Muscle of leg (tissue), 11 donors: ENCODE measurements around the gene SH3BP5. TPM values are rescaled to one million over a fixed set of nuclear protein-coding genes. Genes with fewer than 3 reads are reported as not detected.

Experiments used
- DNase-seq: peaks from one replicate; pipeline ENCODE4 v3.0.0; 2013
- H3K27ac ChIP-seq: one replicate; pipeline ENCODE4 v1.5.1; 2013; ENCODE audit warnings: mild to moderate bottlenecking, low read length, control low read depth
- H3K27me3 ChIP-seq: one replicate; pipeline ENCODE4 v1.6.1; 2013; ENCODE audit warnings: low read length; ENCODE audit not compliant: control insufficient read depth, insufficient read depth
- H3K36me3 ChIP-seq: one replicate; pipeline ENCODE4 v1.6.1; 2013; ENCODE audit warnings: low read length; ENCODE audit not compliant: control insufficient read depth, insufficient read depth
- H3K4me1 ChIP-seq: one replicate; pipeline ENCODE4 v1.6.1; 2013; ENCODE audit warnings: low read length; ENCODE audit not compliant: control insufficient read depth, insufficient read depth
- H3K4me3 ChIP-seq: one replicate; pipeline ENCODE4 v1.5.1; 2013; ENCODE audit warnings: low read length, control low read depth
- H3K9me3 ChIP-seq: replicated peaks from 2 replicates; pipeline ENCODE4 v1.6.1; 2013; ENCODE audit warnings: low read depth, low read length; ENCODE audit not compliant: control insufficient read depth
- WGBS: methylation state at CpG from one replicate; pipeline ENCODE4 v1.1.5; 2013; ENCODE audit warnings: missing lambda C conversion rate; ENCODE audit not compliant: insufficient coverage; 5-methylcytosine and 5-hydroxymethylcytosine counted together
- polyA plus RNA-seq, 8 donors: library from polyadenylated mRNA; unstranded; fragments of 120-200 nt; gene quantifications; one replicate each; pipeline versions ENCODE4 v1.2.1 to v1.2.3, GENCODE V29; 2013; ENCODE audit warnings: inconsistent platforms in 1 of 8, low replicate concordance in 1 of 8; ENCODE audit not compliant: insufficient read length in 8 of 8, insufficient read depth in 1 of 8
- total RNA-seq: library from RNA; stranded (reverse); fragments of 120-200 nt; gene quantifications from one replicate; pipeline ENCODE4 v1.2.4, GENCODE V29; 2013

SH3BP5 gene
- total and polyA plus RNA-seq, 9 donors, result 23.7 to 48.4 (median 31.8) TPM

DNA sequence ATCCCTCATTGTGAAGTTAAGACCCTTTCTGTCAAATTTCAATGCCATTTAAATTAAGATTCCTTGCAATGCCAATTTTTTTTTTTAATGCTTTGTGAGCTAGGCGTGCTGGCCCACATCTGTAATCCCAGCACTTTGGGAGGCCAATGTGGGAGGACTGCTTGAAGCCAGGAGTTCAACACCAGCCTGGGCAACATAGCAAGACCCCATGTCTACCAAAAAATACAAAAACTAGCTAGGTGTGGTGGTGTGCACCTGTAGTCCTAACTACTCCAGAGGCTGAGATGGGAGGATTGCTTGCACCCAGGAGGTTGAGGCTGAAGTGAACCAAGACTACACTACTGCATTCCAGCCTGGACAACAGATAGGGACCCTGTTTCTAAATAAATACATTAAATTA is 5.6 kb upstream of the SH3BP5 start:
- WGBS, result no CpG with 5 or more reads among the region's 1 CpG
- no peak for DNase-seq

GRCh38 chr3:15336057-15336456 is 3.7 kb upstream of the SH3BP5 start:
- no peaks in the 10 kb centered on the region for H3K9me3 ChIP-seq
- no peaks in the 10 kb centered on the region for H3K36me3 ChIP-seq
- DNase-seq, result no peak
- H3K27ac ChIP-seq, result no peak overlapping the region
- H3K4me1 ChIP-seq, result peaks cover 9% of the 10 kb centered on the region
- 75% methylated on average over 7 of the region's 7 CpGs for whole genome bisulfite sequencing
- no peak overlapping the region for H3K4me3 ChIP-seq
- H3K27me3 ChIP-seq, result peaks cover 10% of the 10 kb centered on the region

More for the DNA sequence above, 5.6 kb upstream of the SH3BP5 start:
- H3K9me3 ChIP-seq, result no peaks in the 10 kb centered on the region
- peaks cover 1% of the 10 kb centered on the region for H3K27me3 ChIP-seq
- no peaks in the 10 kb centered on the region for H3K36me3 ChIP-seq
- H3K27ac ChIP-seq, result no peak overlapping the region
- H3K4me3 ChIP-seq, result no peak overlapping the region
- peaks cover 3% of the 10 kb centered on the region for H3K4me1 ChIP-seq

DNA sequence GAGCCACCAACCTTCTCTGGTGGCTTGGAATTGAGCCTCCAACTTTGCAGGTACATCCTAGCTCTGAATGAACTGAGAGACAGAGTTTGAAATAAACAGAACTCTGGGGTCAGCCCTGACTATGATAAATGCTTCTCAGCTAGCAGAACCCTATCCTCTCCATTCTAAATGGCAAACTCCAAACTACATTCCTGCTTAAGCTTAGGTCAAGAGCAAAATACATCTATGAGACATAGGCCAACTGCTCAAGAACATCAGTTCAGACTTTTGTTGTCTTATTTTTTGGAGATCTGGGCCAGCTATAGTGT is 1.5 kb upstream of the SH3BP5 start:
- Histone ChIP-seq H3K36me3 (peaks cover 5% of the 10 kb centered on the region), H3K27me3 (peaks cover 10% of the 10 kb centered on the region), H3K9me3 (no peaks in the 10 kb centered on the region), H3K4me3 (no peak overlapping the region), H3K4me1 (peaks cover 22% of the 10 kb centered on the region), H3K27ac (no peak overlapping the region)
- no peak for DNase-seq

DNA sequence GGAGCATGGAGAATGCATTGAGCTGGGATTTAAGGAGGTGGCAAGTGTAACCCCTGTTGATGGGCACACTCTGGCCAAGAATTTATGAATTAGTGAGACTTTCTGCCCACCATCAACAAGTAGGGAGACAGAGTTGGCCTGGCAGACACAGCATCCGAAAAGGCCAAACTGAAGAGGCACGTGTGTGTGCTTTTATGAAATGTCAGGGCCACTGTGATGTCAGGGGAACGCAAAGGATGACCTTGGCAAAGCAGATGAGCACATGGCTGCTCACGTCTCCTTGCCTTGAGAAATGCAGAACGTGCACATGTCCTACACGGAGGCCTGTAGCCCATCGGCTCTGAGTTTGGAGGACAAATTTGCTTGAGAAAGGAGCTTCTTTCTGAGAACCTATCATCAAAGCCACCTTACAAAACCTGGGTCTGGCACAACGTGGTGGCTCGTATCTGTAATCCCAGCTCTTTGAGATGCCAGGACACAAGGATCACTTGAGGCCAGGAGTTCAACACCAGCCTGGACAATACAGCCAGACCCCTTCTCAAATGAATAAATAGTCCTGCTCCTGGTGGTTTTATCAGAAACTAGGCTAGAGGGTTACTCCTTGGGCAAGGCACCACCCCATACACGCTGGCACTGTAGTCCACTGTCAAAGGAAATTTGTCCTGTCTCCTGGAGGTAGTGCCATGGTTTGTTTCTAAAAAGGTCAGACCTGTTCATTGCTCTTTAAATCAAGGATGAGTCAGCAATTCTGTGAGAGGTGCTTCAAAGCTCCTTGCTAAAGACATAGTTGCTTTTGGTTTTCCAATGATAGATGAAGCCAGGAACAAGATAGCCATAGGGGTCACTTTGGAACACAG is 941 bp upstream of the SH3BP5 start:
- WGBS, result 83% methylated on average over 10 of the region's 10 CpGs
- H3K9me3 ChIP-seq, result no peaks in the 10 kb centered on the region
- peaks cover 10% of the 10 kb centered on the region for H3K27me3 ChIP-seq
- no peak overlapping the region for H3K27ac ChIP-seq
- H3K36me3 ChIP-seq, result peaks cover 5% of the 10 kb centered on the region
- DNase-seq, result no peak
- peaks cover 28% of the 10 kb centered on the region for H3K4me1 ChIP-seq
- peak overlapping the region; percentile 72 for H3K4me3 ChIP-seq

DNA sequence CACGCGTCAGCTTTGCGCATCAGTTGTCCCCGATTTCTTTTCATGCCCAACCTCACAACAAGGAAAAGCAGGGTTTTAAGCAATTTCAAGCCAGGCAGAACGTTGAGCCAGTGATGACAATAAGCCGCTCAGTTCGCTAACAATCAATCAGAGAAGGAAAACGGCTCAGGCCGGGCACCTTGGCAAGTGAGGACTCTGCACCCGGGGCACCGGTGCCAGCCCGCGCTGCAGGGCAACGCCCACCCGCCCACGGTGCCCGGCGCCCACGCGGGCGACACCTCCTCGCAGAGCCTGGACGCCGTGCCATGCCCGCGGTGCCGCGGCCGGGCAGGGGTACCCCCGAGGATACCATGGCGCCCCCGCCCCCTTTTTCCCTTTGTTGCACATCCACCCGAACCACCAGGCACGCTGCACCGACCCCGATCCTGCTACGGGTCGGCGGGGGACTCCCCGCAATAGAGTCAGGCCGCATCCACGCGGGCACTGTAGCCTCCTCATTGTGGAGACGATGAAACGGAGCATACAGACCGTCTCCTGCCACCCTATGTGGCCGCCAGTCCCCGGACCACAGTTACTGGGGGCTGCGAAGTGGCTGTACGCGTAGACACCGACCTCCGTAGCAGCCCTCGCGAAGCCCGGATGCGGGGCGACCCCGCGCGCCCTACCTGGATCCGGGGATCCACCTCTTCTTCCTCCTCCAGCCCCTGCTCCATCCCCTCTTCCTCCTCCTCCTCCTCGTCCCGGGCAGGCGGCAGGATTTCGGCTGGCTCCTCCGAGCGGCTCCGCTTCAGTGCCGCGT is 581 bp downstream of the SH3BP5 start:
- Histone ChIP-seq H3K27ac (peak overlapping the region; percentile 91), H3K4me3 (peak overlapping the region; percentile 72), H3K4me1 (peaks cover 39% of the 10 kb centered on the region), H3K36me3 (peaks cover 5% of the 10 kb centered on the region), H3K27me3 (peaks cover 10% of the 10 kb centered on the region), H3K9me3 (no peaks in the 10 kb centered on the region)
- under 1% methylated on average over 70 of the region's 71 CpGs for WGBS
- DNase-seq, result peak; percentile 71

- no peaks in the 10 kb centered on the region for H3K9me3 ChIP-seq
- H3K36me3 ChIP-seq, result peaks cover 5% of the 10 kb centered on the region
- peak overlapping the region; percentile 91 for H3K27ac ChIP-seq
- H3K27me3 ChIP-seq, result peaks cover 10% of the 10 kb centered on the region
- H3K4me1 ChIP-seq, result peaks cover 42% of the 10 kb centered on the region
- H3K4me3 ChIP-seq, result peak overlapping the region; percentile 72
- no peak for DNase-seq
- 8% methylated on average over 5 of the region's 6 CpGs for WGBS
These were observed 1.2 kb downstream of the SH3BP5 start for GRCh38 chr3:15331072-15331605.

DNA sequence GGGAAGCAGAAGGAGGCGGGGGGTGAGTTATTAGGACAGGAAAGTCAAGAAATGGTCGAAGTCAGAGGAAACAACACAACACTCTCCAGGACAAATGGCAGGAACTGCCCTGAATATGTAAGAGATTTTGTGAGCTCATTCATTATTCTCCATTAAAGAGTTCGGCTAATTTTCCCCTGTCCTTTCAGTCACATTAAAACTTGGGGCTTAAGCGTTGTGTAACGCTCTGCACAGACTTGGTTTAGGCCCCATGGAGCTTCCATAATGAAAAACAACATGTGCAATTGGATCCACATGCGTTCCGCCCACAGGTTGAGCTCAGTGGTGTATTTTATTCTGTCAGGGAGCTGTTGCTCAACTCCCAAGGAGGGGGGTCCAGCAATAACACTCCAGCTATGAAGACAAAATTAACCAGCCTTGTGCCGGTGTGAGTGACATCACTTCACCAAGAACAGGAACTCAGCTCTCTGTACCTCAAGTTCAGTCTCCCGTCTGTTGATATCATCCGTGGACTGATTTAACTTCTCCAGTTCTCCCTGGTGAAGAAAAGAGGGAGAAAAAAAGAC is 2.3 kb downstream of the SH3BP5 start:
- Histone ChIP-seq H3K27ac (peak overlapping the region; percentile 91), H3K4me3 (peak overlapping the region; percentile 72), H3K4me1 (peaks cover 52% of the 10 kb centered on the region), H3K27me3 (peaks cover 10% of the 10 kb centered on the region), H3K36me3 (peaks cover 5% of the 10 kb centered on the region), H3K9me3 (no peaks in the 10 kb centered on the region)
- peak; percentile 96 for DNase-seq
- WGBS, result no CpG with 5 or more reads among the region's 10 CpGs

DNA sequence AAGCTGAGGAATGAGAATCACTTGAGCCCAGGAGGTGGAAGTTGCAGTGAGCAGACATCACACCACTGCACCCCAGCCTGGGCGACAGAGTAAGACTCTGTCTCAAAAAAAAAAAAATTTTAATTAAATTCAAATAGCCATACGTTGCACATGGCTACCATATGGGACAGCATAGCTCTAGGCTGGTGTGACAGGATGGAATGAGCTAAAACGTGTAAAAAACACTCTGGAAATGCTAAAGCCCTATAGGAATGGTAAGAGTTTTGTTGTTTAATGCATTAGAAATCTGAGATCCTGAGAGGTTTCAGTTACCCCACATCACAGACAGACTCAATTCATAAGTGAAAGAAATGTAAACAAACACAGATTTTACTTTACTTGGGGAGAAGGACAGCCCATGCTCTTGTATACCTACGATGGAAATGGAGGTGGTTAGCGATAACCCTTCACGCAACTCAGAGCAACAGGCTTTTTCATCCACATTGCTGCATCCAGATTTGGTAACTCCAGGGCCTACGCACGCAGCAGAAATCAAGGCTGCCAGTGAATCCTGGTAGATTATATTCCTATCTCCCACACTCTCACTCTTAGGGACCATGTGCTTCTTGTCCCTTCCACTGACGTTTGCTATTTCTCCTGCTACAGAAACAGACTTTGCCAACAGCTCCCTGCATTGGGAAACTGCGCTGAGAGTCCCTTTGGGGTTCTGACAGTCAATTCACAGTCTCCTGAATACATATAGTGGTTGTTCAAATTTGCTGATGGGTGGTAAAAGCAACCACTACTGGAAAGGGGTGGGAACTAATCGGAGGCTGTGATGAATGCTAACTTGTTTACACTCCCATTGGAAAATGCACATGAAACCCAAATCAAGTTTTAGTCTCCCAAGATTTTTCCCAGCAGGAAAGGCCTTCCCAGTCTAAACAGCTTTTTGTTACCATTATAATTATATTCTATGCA is 3.1 kb downstream of the SH3BP5 start:
- Histone ChIP-seq H3K27me3 (peaks cover 10% of the 10 kb centered on the region), H3K4me1 (peaks cover 59% of the 10 kb centered on the region), H3K36me3 (peaks cover 5% of the 10 kb centered on the region), H3K27ac (peak overlapping the region; percentile 91), H3K9me3 (no peaks in the 10 kb centered on the region), H3K4me3 (no peak overlapping the region)
- 45% methylated on average over 2 of the region's 11 CpGs for WGBS
- DNase-seq, result no peak

- WGBS, result no CpG with 5 or more reads among the region's 7 CpGs
- peaks cover 8% of the 10 kb centered on the region for H3K27me3 ChIP-seq
- H3K27ac ChIP-seq, result peak overlapping the region; percentile 91
- no peak overlapping the region for H3K4me3 ChIP-seq
- H3K9me3 ChIP-seq, result no peaks in the 10 kb centered on the region
- peaks cover 66% of the 10 kb centered on the region for H3K4me1 ChIP-seq
- peaks cover 5% of the 10 kb centered on the region for H3K36me3 ChIP-seq
- DNase-seq, result peak; percentile 75
These were observed 4.4 kb downstream of the SH3BP5 start for GRCh38 chr3:15327941-15328340.
